Heart left ventricle (tissue), 13 donors: ENCODE measurements around the gene MN1.

ENCODE experiments used
- CTCF ChIP-seq, 12 donors: fragments of 200-600 bp; sonication (generic) in 4 of 12; IDR thresholded peaks; one replicate each; pipeline versions ENCODE4 v1.5.0 to v1.8.0; 2018 to 2022; ENCODE audit warnings: antibody characterized with exemption in 12 of 12, mild to moderate bottlenecking in 5 of 12
- POLR2A ChIP-seq, 2 donors: fragments of 450-650 bp; IDR thresholded peaks; one replicate each; pipeline ENCODE4 v1.6.1; 2017; ENCODE audit warnings: antibody characterized with exemption in 2 of 2, mild to moderate bottlenecking in 2 of 2, moderate library complexity in 2 of 2
- donor health status: ischemic (EF 13 %, LVEDD 7.1; RV severe dilation, severe dysfunction).
- donor health status: DM: no; HTN: yes; CAD: no.
- donor health status: DM: no; HTN: no; CAD: no.
- donor health status: ischemic (EF 25% LVEDD 6.9; RV normal size, moderate dysfunction).
- donor health status: ischemic (EF 25% LVEDD 5.7; RV mildly dilated, moderate dysfunction).
- donor health status: ischemic (EF 35%, LVEDD 5.7; RV mildly dilated, moderate dysfunction).
- donor health status: nonischemic (EF 11% LVEDD 7.7; RV severe dilation, severe dysfunction).
- donor health status: DM: yes; HTN: yes; CAD: no.
- donor health status: PGD.
- donor health status: ischemic (EF 29% LVEDD 5.4; RV normal size, mild dysfunction).
- donor health status: nonischemic (EF 23%, LVEDD 6.1; RV moderate dilation, normal function).

GRCh38 chr22:27752771-27753170, 48.8 kb downstream of the MN1 start:
- TF ChIP-seq CTCF (IDR thresholded peaks at IDR 0.05) (no peak), POLR2A (IDR thresholded peaks at IDR 0.05) (no peak)
